Measurements from ENCODE around the gene MDGA2. TPM values are rescaled to one million over a fixed set of nuclear protein-coding genes. Genes with fewer than 3 reads are reported as not detected.
"Not testable (repeated sequence)": the region's sequence is repeated elsewhere in the genome, so short reads cannot be mapped to it uniquely, and the experiment has no call there.

MDGA2 gene
- total RNA-seq, 1 donor = not detected

GRCh38 chr14:47194055-47194454, 481.4 kb downstream of the MDGA2 start:
- TF ChIP-seq CTCF (IDR thresholded peaks at IDR 0.05; ENCODE audit: insufficient read depth, low read depth, low read length) = no peak
- no peak for DNase-seq (ENCODE audit: low read depth)
- no peak overlapping the region for H3K4me3 ChIP-seq (ENCODE audit: low read depth, low read length)

GRCh38 chr14:47192203-47192602, 483.2 kb downstream of the MDGA2 start:
- DNase-seq (ENCODE audit: low read depth); H3K4me3 ChIP-seq (ENCODE audit: low read depth, low read length): not testable (repeated sequence)

- no peak for DNase-seq (ENCODE audit: low read depth)
- H3K4me3 ChIP-seq (ENCODE audit: low read depth, low read length) = no peak overlapping the region
- TF ChIP-seq CTCF (IDR thresholded peaks at IDR 0.05; ENCODE audit: insufficient read depth, low read depth, low read length) = no peak
These were observed 483.7 kb downstream of the MDGA2 start for GRCh38 chr14:47191700-47192099.

- no peak overlapping the region for H3K4me3 ChIP-seq (ENCODE audit: low read depth, low read length)
- DNase-seq (ENCODE audit: low read depth) = no peak
- no peak for TF ChIP-seq CTCF (IDR thresholded peaks at IDR 0.05; ENCODE audit: insufficient read depth, low read depth, low read length)
These were observed 485.4 kb downstream of the MDGA2 start for GRCh38 chr14:47189911-47190484.

- no peak overlapping the region for H3K4me3 ChIP-seq (ENCODE audit: low read depth, low read length)
- no peak for TF ChIP-seq CTCF (IDR thresholded peaks at IDR 0.05; ENCODE audit: insufficient read depth, low read depth, low read length)
- DNase-seq (ENCODE audit: low read depth) = no peak
These were observed 488.9 kb downstream of the MDGA2 start for GRCh38 chr14:47186486-47186885.

GRCh38 chr14:47179906-47180305, 495.5 kb downstream of the MDGA2 start:
- TF ChIP-seq CTCF (IDR thresholded peaks at IDR 0.05; ENCODE audit: insufficient read depth, low read depth, low read length) = no peak
- no peak overlapping the region for H3K4me3 ChIP-seq (ENCODE audit: low read depth, low read length)
- DNase-seq (ENCODE audit: low read depth) = no peak

GRCh38 chr14:47171896-47172295, 503.5 kb downstream of the MDGA2 start:
- DNase-seq (ENCODE audit: low read depth); H3K4me3 ChIP-seq (ENCODE audit: low read depth, low read length): not testable (repeated sequence)

- TF ChIP-seq CTCF (IDR thresholded peaks at IDR 0.05; ENCODE audit: insufficient read depth, low read depth, low read length) = no peak
- H3K4me3 ChIP-seq (ENCODE audit: low read depth, low read length) = no peak overlapping the region
- DNase-seq (ENCODE audit: low read depth) = no peak
These were observed 508.0 kb downstream of the MDGA2 start for GRCh38 chr14:47167402-47167801.
